Loucy (cell line): ENCODE results near the gene STIMATE.

Source experiments
- H2AFZ ChIP-seq: fragments of 200-600 bp; sonication (generic); 2 replicates; pipeline ENCODE4 v1.6.0; 2016; ENCODE audit warnings: antibody characterized with exemption, mild to moderate bottlenecking, low read length, moderate library complexity
- H3F3A ChIP-seq: fragments of 200-600 bp; 2 replicates; pipeline ENCODE4 v1.6.0; 2016; ENCODE audit warnings: antibody characterized with exemption, low read depth, mild to moderate bottlenecking
- H3K27me3 ChIP-seq: fragments of 200-600 bp; sonication (generic); 2 replicates; pipeline ENCODE4 v1.6.1; 2014; ENCODE audit warnings: low read length, mild to moderate bottlenecking; ENCODE audit not compliant: insufficient read depth, poor library complexity, severe bottlenecking
- H3K36me3 ChIP-seq: fragments of 200-600 bp; sonication (generic); 2 replicates; pipeline ENCODE4 v1.6.1; 2016; ENCODE audit warnings: low read length; ENCODE audit not compliant: insufficient read depth
- H3K4me1 ChIP-seq: fragments of 200-600 bp; sonication (generic); 2 replicates; pipeline ENCODE4 v1.5.1; 2014; ENCODE audit warnings: low read length, mild to moderate bottlenecking; ENCODE audit not compliant: insufficient read depth, poor library complexity, severe bottlenecking
- H3K4me2 ChIP-seq: fragments of 200-600 bp; sonication (generic); 2 replicates; pipeline ENCODE4 v1.6.0; 2014; ENCODE audit warnings: antibody characterized with exemption, low read length, low read depth, mild to moderate bottlenecking; ENCODE audit not compliant: poor library complexity, severe bottlenecking
- H3K4me3 ChIP-seq: fragments of 200-600 bp; sonication (generic); 2 replicates; pipeline ENCODE4 v1.5.1; 2014; ENCODE audit warnings: low read length, mild to moderate bottlenecking, mixed read lengths; ENCODE audit not compliant: poor library complexity, severe bottlenecking
- H3K79me2 ChIP-seq: fragments of 200-600 bp; sonication (generic); 2 replicates; pipeline ENCODE4 v1.6.1; 2014; ENCODE audit warnings: low read length; ENCODE audit not compliant: insufficient read depth
- H3K9ac ChIP-seq: fragments of 200-600 bp; sonication (generic); 2 replicates; pipeline ENCODE4 v1.6.0; 2014; ENCODE audit warnings: mild to moderate bottlenecking, low read depth, low read length, moderate library complexity; ENCODE audit not compliant: poor library complexity, severe bottlenecking
- H3K9me2 ChIP-seq: fragments of 200-600 bp; sonication (generic); replicated peaks from 2 replicates; pipeline ENCODE4 v1.6.1; 2016; ENCODE audit warnings: low read depth, low read length, mixed read lengths
- H3K9me3 ChIP-seq: fragments of 200-600 bp; sonication (generic); 2 replicates; pipeline ENCODE4 v1.6.1; 2014; ENCODE audit warnings: mild to moderate bottlenecking, antibody characterized with exemption, low read length, low read depth; ENCODE audit not compliant: insufficient read depth
- H4K20me1 ChIP-seq: fragments of 200-600 bp; sonication (generic); 2 replicates; pipeline ENCODE4 v1.6.0; 2014; ENCODE audit warnings: antibody characterized with exemption, low read length, mild to moderate bottlenecking; ENCODE audit not compliant: insufficient read depth, poor library complexity, severe bottlenecking
- CTCF ChIP-seq: fragments of 200-600 bp; sonication (generic); conservative IDR thresholded peaks from 2 replicates; pipeline ENCODE4 v1.5.1; 2014; ENCODE audit warnings: mild to moderate bottlenecking, antibody characterized with exemption, low read length
- EZH2phosphoT487 ChIP-seq: fragments of 200-600 bp; IDR thresholded peaks from 2 replicates; pipeline ENCODE4 v1.6.1; 2018; ENCODE audit warnings: antibody characterized with exemption, mild to moderate bottlenecking, moderate library complexity, borderline replicate concordance

STIMATE gene

GRCh38 chr3:52881871-52882270 is 15.5 kb downstream of the STIMATE start:
- no peaks in the 10 kb centered on the region for H4K20me1 ChIP-seq
- no peaks in the 10 kb centered on the region for H3K9me3 ChIP-seq
- peaks cover 14% of the 10 kb centered on the region; the same call in 1 of the 2 replicates for H3K36me3 ChIP-seq
- H3K79me2 ChIP-seq, result no peaks in the 10 kb centered on the region; the same call in 1 of the 2 replicates
- no peaks in the 10 kb centered on the region for H3K27me3 ChIP-seq
- no peaks in the 10 kb centered on the region for H3F3A ChIP-seq
- TF ChIP-seq CTCF, result no peak
- TF ChIP-seq EZH2phosphoT487, result no peak
- H3K4me2 ChIP-seq, result no peak overlapping the region
- H3K4me3 ChIP-seq, result no peak overlapping the region
- no peak overlapping the region for H3K9ac ChIP-seq
- no peak overlapping the region for H2AFZ ChIP-seq
- H3K4me1 ChIP-seq, result no peaks in the 10 kb centered on the region
- no peaks in the 10 kb centered on the region for H3K9me2 ChIP-seq

GRCh38 chr3:52880474-52880873 is 16.9 kb downstream of the STIMATE start:
- Histone ChIP-seq H3K27me3 (no peaks in the 10 kb centered on the region), H3K79me2 (no peaks in the 10 kb centered on the region), H3K4me3 (no peak overlapping the region), H3K4me2 (no peak overlapping the region), H3K36me3 (peaks cover 12% of the 10 kb centered on the region; the same call in 1 of the 2 replicates), H3F3A (no peaks in the 10 kb centered on the region), H3K9me3 (no peaks in the 10 kb centered on the region), H4K20me1 (no peaks in the 10 kb centered on the region), H3K4me1 (no peaks in the 10 kb centered on the region), H3K9me2 (no peaks in the 10 kb centered on the region), H3K9ac (no peak overlapping the region), H2AFZ (no peak overlapping the region)
- TF ChIP-seq CTCF, result no peak
- TF ChIP-seq EZH2phosphoT487, result no peak

- Histone ChIP-seq H3K36me3 (peaks cover 8% of the 10 kb centered on the region; the same call in 1 of the 2 replicates), H4K20me1 (no peaks in the 10 kb centered on the region), H3K9me3 (no peaks in the 10 kb centered on the region), H3K4me1 (no peaks in the 10 kb centered on the region), H3K9me2 (no peaks in the 10 kb centered on the region), H3K27me3 (no peaks in the 10 kb centered on the region), H3K9ac (no peak overlapping the region), H3K4me3 (no peak overlapping the region), H2AFZ (no peak overlapping the region), H3K79me2 (no peaks in the 10 kb centered on the region), H3F3A (no peaks in the 10 kb centered on the region), H3K4me2 (no peak overlapping the region)
- no peak for TF ChIP-seq CTCF
- no peak for TF ChIP-seq EZH2phosphoT487
These were observed 17.3 kb downstream of the STIMATE start for GRCh38 chr3:52880047-52880446.
